HepG2 (cell line): ENCODE measurements around the gene FXYD6. TPM values are rescaled to one million over a fixed set of nuclear protein-coding genes. Genes with fewer than 3 reads are reported as not detected.

Experiments
- ASH2L ChIP-seq: fragments of 300-600, 200-600 bp; sonication (generic); IDR thresholded peaks from 2 replicates; pipeline ENCODE4 v1.7.0; 2017; ENCODE audit warnings: low read depth, mild to moderate bottlenecking, moderate library complexity, mixed read lengths, low read length; ENCODE audit not compliant: insufficient read length
- CBFB ChIP-seq: sonication (generic); formaldehyde crosslinking; IDR thresholded peaks from 2 replicates; pipeline ENCODE4 v1.4.0; 2020; ENCODE audit warnings: missing genetic modification reagents
- DMTF1 ChIP-seq: sonication (generic); formaldehyde crosslinking; IDR thresholded peaks from 2 replicates; pipeline ENCODE4 v1.4.0; 2020; ENCODE audit warnings: mild to moderate bottlenecking, missing genetic modification reagents
- GATA4 ChIP-seq: sonication (generic); IDR thresholded peaks from 2 replicates; pipeline ENCODE4 v1.6.1; 2016; ENCODE audit warnings: antibody characterized with exemption, low read depth, borderline replicate concordance
- GMEB1 ChIP-seq: sonication (generic); formaldehyde crosslinking; IDR thresholded peaks from 2 replicates; pipeline ENCODE4 v1.5.1; 2020; ENCODE audit warnings: missing genetic modification reagents, mild to moderate bottlenecking, borderline replicate concordance
- JUN ChIP-seq: sonication (generic); formaldehyde crosslinking; IDR thresholded peaks from 2 replicates; pipeline ENCODE4 v1.4.0; 2020; ENCODE audit warnings: mild to moderate bottlenecking, missing genetic modification reagents
- NFE2L2 ChIP-seq: fragments of 150-350 bp; IDR thresholded peaks from 2 replicates; pipeline ENCODE4 v1.6.1; 2014; ENCODE audit warnings: low read length
- POGZ ChIP-seq: sonication (generic); formaldehyde crosslinking; IDR thresholded peaks from 2 replicates; pipeline ENCODE4 v1.4.0; 2020; ENCODE audit warnings: mild to moderate bottlenecking, missing genetic modification reagents
- SP140L ChIP-seq: sonication (generic); formaldehyde crosslinking; IDR thresholded peaks from 2 replicates; pipeline ENCODE4 v1.4.0; 2020; ENCODE audit warnings: missing genetic modification reagents, borderline replicate concordance
- SUZ12 ChIP-seq: fragments of 150-350 bp; IDR thresholded peaks from 2 replicates; pipeline ENCODE4 v1.6.1; 2014; ENCODE audit warnings: low read depth, low read length
- TBL1XR1 ChIP-seq: fragments of 150-350 bp; IDR thresholded peaks from 2 replicates; pipeline ENCODE4 v1.6.1; 2014; ENCODE audit warnings: borderline replicate concordance, low read length; ENCODE audit not compliant: partially characterized antibody
- ZKSCAN8 ChIP-seq: IDR thresholded peaks from 2 replicates; pipeline ENCODE4 v1.6.1; 2016; ENCODE audit warnings: borderline replicate concordance, missing genetic modification reagents, missing compliant biosample characterization
- ZNF230 ChIP-seq: sonication (generic); formaldehyde crosslinking; IDR thresholded peaks from 2 replicates; pipeline ENCODE4 v1.4.0; 2020; ENCODE audit warnings: mild to moderate bottlenecking, missing genetic modification reagents
- ZNF251 ChIP-seq: sonication (generic); formaldehyde crosslinking; IDR thresholded peaks from 2 replicates; pipeline ENCODE4 v1.9.0; 2021; ENCODE audit warnings: mild to moderate bottlenecking, missing genetic modification reagents
- ZNF513 ChIP-seq: sonication (generic); formaldehyde crosslinking; conservative IDR thresholded peaks from 2 replicates; pipeline ENCODE4 v1.5.0; 2020; ENCODE audit warnings: missing genetic modification reagents
- ZNF546 ChIP-seq: sonication (generic); formaldehyde crosslinking; conservative IDR thresholded peaks from 2 replicates; pipeline ENCODE4 v1.8.1; 2023; ENCODE audit warnings: mild to moderate bottlenecking, missing genetic modification reagents
- polyA plus RNA-seq, 8 experiments: library from polyadenylated mRNA; depleted of rRNA in 3 of 8; stranded (reverse) in 7 of 8; unstranded in 1 of 8; fragments of >200 nt; fragmentation: Illumina TruSeq in 4 of 8; extraction: Trizol in 4 of 8; gene quantifications; 2 replicates each; pipeline versions ENCODE4 v1.2.1 to v1.2.3, GENCODE V29; 2011 to 2016; ENCODE audit warnings: low read depth in 4 of 8, missing spikeins in 1 of 8, mixed read lengths in 1 of 8; ENCODE audit not compliant: insufficient read depth in 1 of 8
- total RNA-seq, 5 experiments: library from RNA; depleted of rRNA; stranded (reverse); fragments of >200 nt; fragmentation: Illumina TruSeq; extraction: Trizol; gene quantifications; 2 replicates each; pipeline ENCODE4 v1.2.3, GENCODE V29; 2016; ENCODE audit warnings: low read depth in 1 of 5
- TF ChIP-seq, protein P1 (sequence below): sonication (generic); formaldehyde crosslinking; IDR thresholded peaks from 2 replicates; pipeline ENCODE4 v1.5.0; 2020; ENCODE audit warnings: missing genetic modification reagents
- TF ChIP-seq, protein P2 (sequence below): sonication (generic); formaldehyde crosslinking; IDR thresholded peaks from 2 replicates; pipeline ENCODE4 v1.4.0; 2020; ENCODE audit warnings: missing genetic modification reagents
- TF ChIP-seq, protein P3 (sequence below): IDR thresholded peaks from 2 replicates; pipeline ENCODE4 v1.6.1; 2016; ENCODE audit warnings: mild to moderate bottlenecking
- TF ChIP-seq, protein P4 (sequence below): sonication (generic); formaldehyde crosslinking; IDR thresholded peaks from 2 replicates; pipeline ENCODE4 v1.8.0; 2022; ENCODE audit warnings: mild to moderate bottlenecking, missing genetic modification reagents, moderate library complexity

Gene FXYD6
- total and polyA plus RNA-seq, 2 of the 13 experiments (the other 11 are each of a cell fraction or from before 2014, with no cell fraction given), result not detected

DNA sequence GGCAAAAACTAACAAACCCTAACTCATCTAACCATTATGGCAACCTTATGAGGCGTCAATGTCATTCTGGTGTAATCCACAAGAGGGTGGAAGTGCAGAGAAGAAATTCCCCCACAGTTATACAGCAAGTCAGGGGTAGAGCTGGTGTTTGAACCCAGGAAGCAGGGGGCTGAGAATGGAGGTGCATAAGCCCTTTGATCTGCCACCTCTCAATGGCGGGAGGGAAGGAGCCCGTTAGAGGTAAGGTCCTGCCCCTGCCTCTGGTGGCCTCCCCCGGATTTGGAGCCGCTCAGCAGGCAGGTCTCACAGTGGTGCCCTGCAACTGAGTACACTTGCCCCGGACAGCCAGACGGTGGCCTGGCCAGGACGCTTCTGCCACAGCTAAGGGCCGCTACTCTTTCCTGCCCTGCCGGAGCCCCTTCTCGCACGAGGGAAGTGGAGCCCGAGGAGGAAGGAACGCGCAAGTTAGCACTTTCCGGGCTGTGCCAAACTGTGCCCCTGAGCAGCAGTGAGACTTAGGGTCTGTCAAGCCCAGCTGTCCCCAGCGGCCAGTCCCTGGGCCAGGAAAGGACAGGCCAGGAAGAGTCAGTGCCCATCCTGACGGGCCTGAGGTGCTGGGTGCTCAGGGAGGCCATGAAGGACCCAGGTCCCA lies 53.0 kb downstream of the FXYD6 start (continued):
- TF ChIP-seq ZNF546 (CRISPR knock-in tag) (no peak), CBFB (CRISPR knock-in tag) (no peak), ZKSCAN8 (CRISPR knock-in tag) (no peak), ZNF230 (CRISPR knock-in tag) (no peak), GATA4 (no peak), JUN (no peak), SP140L (CRISPR knock-in tag) (no peak), NFE2L2 (no peak), ZNF251 (CRISPR knock-in tag) (no peak), SUZ12 (no peak), DMTF1 (CRISPR knock-in tag) (no peak), GMEB1 (no peak), ASH2L (peak; percentile 4), TBL1XR1 (no peak), ZNF513 (CRISPR knock-in tag) (no peak), POGZ (CRISPR knock-in tag) (0 out of 2 replicates have a peak, but pooled peaks have one; percentile 19)
- TF ChIP-seq, protein P1, sequence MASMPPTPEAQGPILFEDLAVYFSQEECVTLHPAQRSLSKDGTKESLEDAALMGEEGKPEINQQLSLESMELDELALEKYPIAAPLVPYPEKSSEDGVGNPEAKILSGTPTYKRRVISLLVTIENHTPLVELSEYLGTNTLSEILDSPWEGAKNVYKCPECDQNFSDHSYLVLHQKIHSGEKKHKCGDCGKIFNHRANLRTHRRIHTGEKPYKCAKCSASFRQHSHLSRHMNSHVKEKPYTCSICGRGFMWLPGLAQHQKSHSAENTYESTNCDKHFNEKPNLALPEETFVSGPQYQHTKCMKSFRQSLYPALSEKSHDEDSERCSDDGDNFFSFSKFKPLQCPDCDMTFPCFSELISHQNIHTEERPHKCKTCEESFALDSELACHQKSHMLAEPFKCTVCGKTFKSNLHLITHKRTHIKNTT (CRISPR knock-in tag), result no peak
- TF ChIP-seq, protein P2, sequence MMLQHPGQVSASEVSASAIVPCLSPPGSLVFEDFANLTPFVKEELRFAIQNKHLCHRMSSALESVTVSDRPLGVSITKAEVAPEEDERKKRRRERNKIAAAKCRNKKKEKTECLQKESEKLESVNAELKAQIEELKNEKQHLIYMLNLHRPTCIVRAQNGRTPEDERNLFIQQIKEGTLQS (CRISPR knock-in tag), result no peak
- TF ChIP-seq, protein P3, sequence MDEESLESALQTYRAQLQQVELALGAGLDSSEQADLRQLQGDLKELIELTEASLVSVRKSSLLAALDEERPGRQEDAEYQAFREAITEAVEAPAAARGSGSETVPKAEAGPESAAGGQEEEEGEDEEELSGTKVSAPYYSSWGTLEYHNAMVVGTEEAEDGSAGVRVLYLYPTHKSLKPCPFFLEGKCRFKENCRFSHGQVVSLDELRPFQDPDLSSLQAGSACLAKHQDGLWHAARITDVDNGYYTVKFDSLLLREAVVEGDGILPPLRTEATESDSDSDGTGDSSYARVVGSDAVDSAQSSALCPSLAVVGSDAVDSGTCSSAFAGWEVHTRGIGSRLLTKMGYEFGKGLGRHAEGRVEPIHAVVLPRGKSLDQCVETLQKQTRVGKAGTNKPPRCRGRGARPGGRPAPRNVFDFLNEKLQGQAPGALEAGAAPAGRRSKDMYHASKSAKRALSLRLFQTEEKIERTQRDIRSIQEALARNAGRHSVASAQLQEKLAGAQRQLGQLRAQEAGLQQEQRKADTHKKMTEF (CRISPR knock-in tag), result 0 out of 2 replicates have a peak, but pooled peaks have one; percentile 14
- TF ChIP-seq, protein P4, sequence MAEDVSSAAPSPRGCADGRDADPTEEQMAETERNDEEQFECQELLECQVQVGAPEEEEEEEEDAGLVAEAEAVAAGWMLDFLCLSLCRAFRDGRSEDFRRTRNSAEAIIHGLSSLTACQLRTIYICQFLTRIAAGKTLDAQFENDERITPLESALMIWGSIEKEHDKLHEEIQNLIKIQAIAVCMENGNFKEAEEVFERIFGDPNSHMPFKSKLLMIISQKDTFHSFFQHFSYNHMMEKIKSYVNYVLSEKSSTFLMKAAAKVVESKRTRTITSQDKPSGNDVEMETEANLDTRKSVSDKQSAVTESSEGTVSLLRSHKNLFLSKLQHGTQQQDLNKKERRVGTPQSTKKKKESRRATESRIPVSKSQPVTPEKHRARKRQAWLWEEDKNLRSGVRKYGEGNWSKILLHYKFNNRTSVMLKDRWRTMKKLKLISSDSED (CRISPR knock-in tag), result no peak
